HG03045 (cell line): ENCODE measurements around the gene CAMKK2.
"Not testable (repeated sequence)": the region's sequence is repeated elsewhere in the genome, so short reads cannot be mapped to it uniquely, and the experiment has no call there.

ENCODE experiments used
- ATAC-seq: cut with Tn5 transposase; IDR thresholded peaks from one replicate; pipeline ENCODE4 v1.9.1; 2021; ENCODE audit warnings: mild to moderate bottlenecking, moderate library complexity; ENCODE audit not compliant: unreplicated experiment

The CAMKK2 gene

GRCh38 chr12:121280531-121280930 lies 16.0 kb downstream of the CAMKK2 start:
- not testable (repeated sequence) for ATAC-seq

GRCh38 chr12:121279507-121279915 lies 17.0 kb downstream of the CAMKK2 start:
- ATAC-seq = no peak

GRCh38 chr12:121279071-121279375 lies 17.5 kb downstream of the CAMKK2 start:
- ATAC-seq = no peak

- no peak for ATAC-seq
These were observed 18.1 kb downstream of the CAMKK2 start for GRCh38 chr12:121278169-121279070.

- no peak for ATAC-seq
These were observed 19.1 kb downstream of the CAMKK2 start for GRCh38 chr12:121277374-121277759.

- ATAC-seq = no peak
These were observed 22.3 kb downstream of the CAMKK2 start for GRCh38 chr12:121274036-121274763.

- no peak for ATAC-seq
These were observed 23.1 kb downstream of the CAMKK2 start for GRCh38 chr12:121273364-121273896.

- no peak for ATAC-seq
These were observed 28.7 kb downstream of the CAMKK2 start for GRCh38 chr12:121267822-121268221.

GRCh38 chr12:121264951-121265515 lies 31.5 kb downstream of the CAMKK2 start:
- ATAC-seq = no peak

- no peak for ATAC-seq
These were observed 32.4 kb downstream of the CAMKK2 start for GRCh38 chr12:121264135-121264534.

GRCh38 chr12:121263206-121263935 lies 33.1 kb downstream of the CAMKK2 start:
- ATAC-seq = no peak

- ATAC-seq = no peak
These were observed 35.1 kb downstream of the CAMKK2 start for GRCh38 chr12:121261398-121261797.

GRCh38 chr12:121260091-121260490 lies 36.4 kb downstream of the CAMKK2 start:
- no peak for ATAC-seq

GRCh38 chr12:121259074-121259473 lies 37.4 kb downstream of the CAMKK2 start:
- no peak for ATAC-seq

- not testable (repeated sequence) for ATAC-seq
These were observed 38.6 kb downstream of the CAMKK2 start for GRCh38 chr12:121257704-121258449.

- ATAC-seq = no peak
These were observed 41.1 kb downstream of the CAMKK2 start for GRCh38 chr12:121255433-121255832.

GRCh38 chr12:121253638-121254335 lies 42.7 kb downstream of the CAMKK2 start:
- ATAC-seq = no peak

- ATAC-seq = no peak
These were observed 43.7 kb downstream of the CAMKK2 start for GRCh38 chr12:121252712-121253345.

- no peak for ATAC-seq
These were observed 44.7 kb downstream of the CAMKK2 start for GRCh38 chr12:121251838-121252237.
